DND-41 (cell line): ENCODE measurements around the gene CCND1.

Experiments used
- ATAC-seq: fragments of 200-7000 bp; cut with Tn5 transposase; 3 replicates; pipeline ENCODE4 v1.9.1; 2021; ENCODE audit warnings: low read depth; ENCODE audit not compliant: insufficient read depth
- DNase-seq: peaks from one replicate; pipeline ENCODE4 v3.0.0-alpha.2; 2020
- H2AFZ ChIP-seq: 2 replicates; pipeline ENCODE4 v1.6.0; 2012; ENCODE audit warnings: low read depth, low read length
- H3K27ac ChIP-seq: 2 replicates; pipeline ENCODE4 v1.5.1; 2012; ENCODE audit warnings: low read length, inconsistent platforms
- H3K27me3 ChIP-seq: fragments of 200-600 bp; sonication (generic); 2 replicates; pipeline ENCODE4 v1.6.0; 2012; ENCODE audit warnings: low read length, mild to moderate bottlenecking, inconsistent platforms; ENCODE audit not compliant: insufficient read depth, poor library complexity
- H3K36me3 ChIP-seq: 2 replicates; pipeline ENCODE4 v1.5.1; 2012; ENCODE audit warnings: low read length, inconsistent platforms; ENCODE audit not compliant: insufficient read depth
- H3K4me1 ChIP-seq: 2 replicates; pipeline ENCODE4 v1.5.1; 2012; ENCODE audit warnings: mild to moderate bottlenecking, low read length; ENCODE audit not compliant: insufficient read depth
- H3K4me2 ChIP-seq: 2 replicates; pipeline ENCODE4 v1.6.0; 2012; ENCODE audit warnings: mild to moderate bottlenecking, moderate library complexity, low read length, inconsistent platforms; ENCODE audit not compliant: insufficient read depth
- H3K4me3 ChIP-seq, 2 experiments: fragments of 200-600 bp in 1 of 2; shearing (Covaris generic) in 1 of 2; 2 replicates each; pipeline ENCODE4 v1.5.1; 2012 to 2016; ENCODE audit warnings: inconsistent platforms in 2 of 2, low read length in 2 of 2, mild to moderate bottlenecking in 2 of 2, low read depth in 1 of 2, moderate library complexity in 1 of 2
- H3K79me2 ChIP-seq: 2 replicates; pipeline ENCODE4 v1.6.0; 2012; ENCODE audit warnings: low read length, inconsistent platforms; ENCODE audit not compliant: insufficient read depth
- H3K9ac ChIP-seq: 2 replicates; pipeline ENCODE4 v1.6.0; 2012; ENCODE audit warnings: low read depth, mild to moderate bottlenecking, inconsistent platforms, low read length, moderate library complexity
- H3K9me3 ChIP-seq: 2 replicates; pipeline ENCODE4 v1.5.1; 2012; ENCODE audit warnings: low read length, moderate library complexity, mild to moderate bottlenecking, inconsistent platforms; ENCODE audit not compliant: insufficient read depth, severe bottlenecking
- H4K20me1 ChIP-seq: 2 replicates; pipeline ENCODE4 v1.6.0; 2012; ENCODE audit warnings: low read length; ENCODE audit not compliant: insufficient read depth
- EZH2 ChIP-seq: IDR thresholded peaks from 3 replicates; pipeline ENCODE4 v1.6.1; 2012; ENCODE audit warnings: borderline replicate concordance, low read depth, mild to moderate bottlenecking, moderate library complexity, low read length, inconsistent platforms; ENCODE audit not compliant: severe bottlenecking
- TF ChIP-seq, protein P1 (sequence below): IDR thresholded peaks from 2 replicates; pipeline ENCODE4 v1.5.1; 2012; ENCODE audit warnings: borderline replicate concordance, low read length, moderate library complexity, mild to moderate bottlenecking; ENCODE audit not compliant: poor library complexity, severe bottlenecking; ENCODE audit errors: extremely low read depth

CCND1 gene

DNA sequence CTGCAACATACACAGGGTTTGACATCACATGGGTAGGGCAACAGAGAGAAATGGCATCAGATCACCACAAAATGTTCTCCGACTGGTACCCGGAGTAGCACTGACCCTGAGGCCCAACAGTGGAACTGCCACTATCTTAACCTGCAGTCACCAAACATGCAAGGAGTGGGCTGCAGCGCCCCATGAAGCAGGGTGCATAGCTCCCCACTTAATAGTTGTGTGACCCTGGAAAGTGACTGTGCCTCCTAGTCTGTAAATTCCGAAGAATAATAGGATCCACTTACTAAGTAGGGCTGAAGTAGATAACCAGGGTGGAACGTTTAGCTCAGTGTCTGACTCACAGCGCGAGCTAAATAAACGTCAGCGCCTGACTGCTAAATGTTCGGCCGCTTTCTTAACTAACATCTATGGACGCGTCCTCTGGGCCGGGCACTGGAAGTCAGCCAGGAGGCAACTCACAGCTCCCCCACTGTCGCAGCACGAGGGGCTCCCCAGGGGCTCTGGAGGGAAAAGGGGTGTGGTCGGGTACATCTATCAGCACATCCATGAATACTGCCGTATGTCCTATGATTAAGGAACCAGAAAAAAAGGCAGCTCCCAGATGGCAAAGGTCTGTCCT is 33.4 kb downstream of the CCND1 start:
- peaks cover 38% of the 10 kb centered on the region for H3K36me3 ChIP-seq
- H4K20me1 ChIP-seq = peaks cover 25% of the 10 kb centered on the region
- TF ChIP-seq, protein P1, sequence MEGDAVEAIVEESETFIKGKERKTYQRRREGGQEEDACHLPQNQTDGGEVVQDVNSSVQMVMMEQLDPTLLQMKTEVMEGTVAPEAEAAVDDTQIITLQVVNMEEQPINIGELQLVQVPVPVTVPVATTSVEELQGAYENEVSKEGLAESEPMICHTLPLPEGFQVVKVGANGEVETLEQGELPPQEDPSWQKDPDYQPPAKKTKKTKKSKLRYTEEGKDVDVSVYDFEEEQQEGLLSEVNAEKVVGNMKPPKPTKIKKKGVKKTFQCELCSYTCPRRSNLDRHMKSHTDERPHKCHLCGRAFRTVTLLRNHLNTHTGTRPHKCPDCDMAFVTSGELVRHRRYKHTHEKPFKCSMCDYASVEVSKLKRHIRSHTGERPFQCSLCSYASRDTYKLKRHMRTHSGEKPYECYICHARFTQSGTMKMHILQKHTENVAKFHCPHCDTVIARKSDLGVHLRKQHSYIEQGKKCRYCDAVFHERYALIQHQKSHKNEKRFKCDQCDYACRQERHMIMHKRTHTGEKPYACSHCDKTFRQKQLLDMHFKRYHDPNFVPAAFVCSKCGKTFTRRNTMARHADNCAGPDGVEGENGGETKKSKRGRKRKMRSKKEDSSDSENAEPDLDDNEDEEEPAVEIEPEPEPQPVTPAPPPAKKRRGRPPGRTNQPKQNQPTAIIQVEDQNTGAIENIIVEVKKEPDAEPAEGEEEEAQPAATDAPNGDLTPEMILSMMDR = no peak
- TF ChIP-seq EZH2 = no peak
- DNase-seq (peak; percentile 25), ATAC-seq (no peak; the same call in 2 of the 3 replicates)
- H3K4me3 ChIP-seq = peak overlapping the region; percentile 70 to 80; a peak in 3 of 4 replicates
- H3K79me2 ChIP-seq = peaks cover 29% of the 10 kb centered on the region
- H3K9ac ChIP-seq = peak overlapping the region; percentile 83
- no peaks in the 10 kb centered on the region for H3K9me3 ChIP-seq
- peak overlapping the region; percentile 89 for H2AFZ ChIP-seq
- H3K4me2 ChIP-seq = peak overlapping the region; percentile 78
- no peaks in the 10 kb centered on the region for H3K27me3 ChIP-seq
- H3K27ac ChIP-seq = peak overlapping the region; percentile 77
- H3K4me1 ChIP-seq = peaks cover 34% of the 10 kb centered on the region

DNA sequence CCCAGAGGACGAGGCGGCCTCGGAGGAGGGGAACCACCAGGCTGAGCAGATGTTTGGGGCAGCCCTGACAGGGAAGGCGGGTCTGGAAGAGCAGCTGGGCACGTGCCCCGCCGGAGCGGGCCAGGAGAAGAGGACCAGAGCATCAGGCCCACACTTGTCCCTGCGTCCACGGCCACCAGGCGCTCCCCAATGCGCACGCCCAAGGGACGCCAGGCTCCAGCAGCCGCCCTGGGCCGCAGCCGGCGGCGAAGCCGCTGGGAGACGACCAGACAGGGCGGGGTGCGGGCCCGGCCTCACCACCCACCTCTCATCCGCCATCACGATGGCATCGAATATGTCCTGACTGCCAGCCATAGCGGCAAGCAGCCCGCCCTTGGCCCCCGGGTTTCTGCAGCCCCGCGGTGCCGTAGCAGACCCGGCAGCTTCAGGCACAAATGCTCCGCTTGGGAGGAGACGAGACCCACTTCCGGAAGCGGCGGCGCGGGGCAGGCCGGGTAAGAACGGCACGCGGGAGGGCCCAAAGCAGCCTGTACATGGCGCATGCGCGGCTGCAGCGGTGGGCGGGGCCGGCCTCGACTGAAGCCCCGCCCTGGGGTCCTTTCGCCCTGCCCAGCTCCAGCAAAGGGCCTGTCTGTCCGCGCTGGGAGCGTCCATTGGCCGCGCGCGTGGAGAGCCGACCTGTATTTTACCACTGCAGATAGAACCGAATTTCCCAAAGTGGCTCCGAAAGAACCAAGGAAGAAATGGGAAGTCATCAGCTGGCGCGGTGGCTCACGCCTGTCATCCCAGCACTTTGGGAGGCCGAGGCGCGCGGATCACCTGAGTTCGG is 34.1 kb downstream of the CCND1 start, which contains the start of gene LTO1:
TSS of gene LTO1 (minus strand) at position 468 of the 829 bp plus-strand sequence. CDS start at position 354, 114 bp downstream.
- ATAC-seq = peak; percentile 94
- Histone ChIP-seq H3K4me3 (peak within 1 kb of the TSS; percentile 70 to 80; a peak in 3 of 4 replicates), H3K27ac (peak within 1 kb of the TSS; percentile 77)

DNA sequence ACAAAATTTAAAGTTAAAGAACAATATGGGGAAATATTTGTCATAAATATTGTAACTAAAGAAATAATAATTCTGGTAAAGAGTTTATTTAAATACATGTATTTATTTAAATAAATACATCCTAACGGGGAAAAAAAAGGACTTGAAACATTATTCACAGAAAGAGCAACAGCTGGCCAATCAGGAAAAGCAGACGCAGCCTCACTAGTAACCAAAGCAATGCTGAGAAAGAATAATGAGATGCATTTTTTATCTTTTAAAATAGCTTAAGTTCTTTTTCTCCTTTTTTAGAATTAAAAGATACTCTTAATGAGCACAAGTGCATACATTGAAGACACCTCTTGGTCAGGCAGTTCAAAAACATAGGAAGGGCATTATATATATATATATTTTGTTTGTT is 36.8 kb downstream of the CCND1 start:
- no peak for ATAC-seq
- H3K9ac ChIP-seq = no peak overlapping the region
- H2AFZ ChIP-seq = no peak overlapping the region
- no peak for DNase-seq
- TF ChIP-seq, protein P1 = no peak
- peaks cover 24% of the 10 kb centered on the region for H3K79me2 ChIP-seq
- H3K4me3 ChIP-seq = no peak overlapping the region
- H4K20me1 ChIP-seq = peaks cover 11% of the 10 kb centered on the region
- no peak overlapping the region for H3K27ac ChIP-seq
- peaks cover 25% of the 10 kb centered on the region for H3K4me1 ChIP-seq
- peaks cover 6% of the 10 kb centered on the region for H3K36me3 ChIP-seq
- no peaks in the 10 kb centered on the region for H3K27me3 ChIP-seq
- H3K9me3 ChIP-seq = no peaks in the 10 kb centered on the region
- H3K4me2 ChIP-seq = no peak overlapping the region

More for the DNA sequence above, 34.1 kb downstream of the CCND1 start, which contains the start of gene LTO1:
- no peaks in the 10 kb centered on the region for H3K9me3 ChIP-seq
- peaks cover 27% of the 10 kb centered on the region for H3K79me2 ChIP-seq
- TF ChIP-seq, protein P1 = no peak
- TF ChIP-seq EZH2 = no peak
- peaks cover 30% of the 10 kb centered on the region for H3K36me3 ChIP-seq
- peaks cover 18% of the 10 kb centered on the region for H4K20me1 ChIP-seq
- H3K4me1 ChIP-seq = peaks cover 32% of the 10 kb centered on the region
- DNase-seq = peak; percentile 92
- peak within 1 kb of the TSS; percentile 83 for H3K9ac ChIP-seq
- peak within 1 kb of the TSS; percentile 78 for H3K4me2 ChIP-seq
- H2AFZ ChIP-seq = peak within 1 kb of the TSS; percentile 89
- no peaks in the 10 kb centered on the region for H3K27me3 ChIP-seq
